PC-3 (cell line): Measurements from ENCODE around the gene DLEC1. TPM values are rescaled to one million over a fixed set of nuclear protein-coding genes. Genes with fewer than 3 reads are reported as not detected.
A peak's percentile ranks its signal among the peaks of the same experiment; 100 is the strongest.

ENCODE experiments used
- ATAC-seq: fragments of 200-7000 bp; cut with Tn5 transposase; 2 replicates; pipeline ENCODE4 v1.9.1; 2020; ENCODE audit warnings: mild to moderate bottlenecking, moderate library complexity
- BruUV-seq: library from RNA; stranded (reverse); fragments of 400-500 nt; replicated peaks from 2 replicates; lab custom pipeline; 2021; lab: Mats Ljungman, UMichigan
- CTCF ChIA-PET: fragments of 300-600 bp; sonication (Branson Sonifier 250); formaldehyde crosslinking; loops from one replicate; lab custom pipeline; 2022; ENCODE audit warnings: antibody characterized with exemption; lab: Charles Lee
- POLR2A ChIA-PET: fragments of 300-600 bp; sonication (Branson Sonifier 250); formaldehyde crosslinking; loops from one replicate; lab custom pipeline; 2022; ENCODE audit warnings: antibody characterized with exemption; ENCODE audit not compliant: unreplicated experiment; lab: Charles Lee
- DNase-seq: peaks from one replicate; pipeline ENCODE4 v3.0.0-alpha.2; 2015
- H2AFZ ChIP-seq: fragments of 300-600 bp; sonication (generic); 2 replicates; pipeline ENCODE4 v1.6.0; 2016; ENCODE audit warnings: antibody characterized with exemption, low read length
- H3F3A ChIP-seq: fragments of 300-600 bp; sonication (generic); one replicate; pipeline ENCODE4 v1.6.0; 2017; ENCODE audit warnings: antibody characterized with exemption, low read length, control low read depth, mild to moderate bottlenecking; ENCODE audit not compliant: unreplicated experiment
- H3K27ac ChIP-seq: fragments of 300-600 bp; sonication (generic); 2 replicates; pipeline ENCODE4 v1.5.1; 2016; ENCODE audit warnings: mild to moderate bottlenecking, low read length
- H3K27me3 ChIP-seq: fragments of 300-600 bp; sonication (generic); 2 replicates; pipeline ENCODE4 v1.6.1; 2016; ENCODE audit warnings: low read length, mixed read lengths
- H3K36me3 ChIP-seq: fragments of 300-600 bp; sonication (generic); 2 replicates; pipeline ENCODE4 v1.6.1; 2016; ENCODE audit warnings: low read depth, mixed run types, low read length, mixed read lengths
- H3K4me1 ChIP-seq: fragments of 300-600 bp; sonication (generic); 2 replicates; pipeline ENCODE4 v1.5.1; 2016; ENCODE audit warnings: low read length; ENCODE audit not compliant: insufficient read depth
- H3K4me2 ChIP-seq: fragments of 300-600 bp; sonication (generic); 2 replicates; pipeline ENCODE4 v1.6.0; 2016; ENCODE audit warnings: low read length
- H3K4me3 ChIP-seq: fragments of 300-600 bp; sonication (generic); 2 replicates; pipeline ENCODE4 v1.5.1; 2016; ENCODE audit warnings: mild to moderate bottlenecking, low read length, mixed read lengths
- H3K79me2 ChIP-seq: fragments of 300-600 bp; sonication (generic); 2 replicates; pipeline ENCODE4 v1.6.1; 2017; ENCODE audit warnings: low read length, mixed read lengths
- H3K9ac ChIP-seq: fragments of 300-600 bp; sonication (generic); 2 replicates; pipeline ENCODE4 v1.6.0; 2016; ENCODE audit warnings: mild to moderate bottlenecking, low read length
- H3K9me2 ChIP-seq: fragments of 300-600 bp; sonication (generic); replicated peaks from 2 replicates; pipeline ENCODE4 v1.6.1; 2016; ENCODE audit warnings: mixed run types, low read length, mixed read lengths
- H3K9me3 ChIP-seq: fragments of 300-600 bp; sonication (generic); 2 replicates; pipeline ENCODE4 v1.6.1; 2016; ENCODE audit warnings: low read length, mixed read lengths
- H4K20me1 ChIP-seq: fragments of 300-600 bp; sonication (generic); 2 replicates; pipeline ENCODE4 v1.6.1; 2016; ENCODE audit warnings: low read length, mixed read lengths
- EZH2 ChIP-seq: fragments of 300-600 bp; sonication (generic); IDR thresholded peaks from one replicate; pipeline ENCODE4 v1.6.1; 2017; ENCODE audit warnings: antibody characterized with exemption, mild to moderate bottlenecking, low read length; ENCODE audit not compliant: unreplicated experiment
- EZH2phosphoT487 ChIP-seq: fragments of 300-600 bp; sonication (generic); IDR thresholded peaks from 2 replicates; pipeline ENCODE4 v1.6.1; 2018; ENCODE audit warnings: mild to moderate bottlenecking, antibody characterized with exemption, low read length, borderline replicate concordance
- intact Hi-C: fragments of 100-400 bp; cut with micrococcal nuclease; formaldehyde crosslinking; loops from 2 replicates; pipeline ENCODE4 v1.9.0; 2023
- total RNA-seq: library from RNA; depleted of rRNA; stranded (reverse); fragments of >200 nt; gene quantifications from 2 replicates; pipeline ENCODE4 v1.2.3, GENCODE V29; 2014
- TF ChIP-seq, protein P1 (sequence below): fragments of 300-600 bp; sonication (generic); conservative IDR thresholded peaks from 2 replicates; pipeline ENCODE4 v1.5.1; 2017; ENCODE audit warnings: antibody characterized with exemption, low read depth, mild to moderate bottlenecking, low read length

Gene DLEC1
- total RNA-seq, 1 experiment from 2014 or later: not detected

GRCh38 chr3:38165722-38166387 lies 126.8 kb downstream of the DLEC1 start:
- H4K20me1 ChIP-seq: peaks cover 30% of the 10 kb centered on the region
- H3K9me2 ChIP-seq: no peaks in the 10 kb centered on the region
- peaks cover 51% of the 10 kb centered on the region for H3K4me1 ChIP-seq
- H3K79me2 ChIP-seq: peaks cover 55% of the 10 kb centered on the region
- peak overlapping the region; percentile 94 for H3K4me3 ChIP-seq
- H3K36me3 ChIP-seq: no peaks in the 10 kb centered on the region
- H3F3A ChIP-seq: peaks cover 3% of the 10 kb centered on the region
- peak overlapping the region; percentile 96 for H3K9ac ChIP-seq
- H2AFZ ChIP-seq: peak overlapping the region; percentile 93
- ChIA-PET CTCF (interaction anchor here (1.4 kb wide), 1 partner anchor 181 kb away, joined by 3 read pairs; the partner anchor contains the start of gene XYLB), POLR2A (interaction anchor here (0.6 to 1.8 kb wide), 6 partner anchors 12 to 316 kb away, joined by 3 to 22 read pairs (median 8); partner anchors contain the start of gene ACAA1)
- TF ChIP-seq, protein P1, sequence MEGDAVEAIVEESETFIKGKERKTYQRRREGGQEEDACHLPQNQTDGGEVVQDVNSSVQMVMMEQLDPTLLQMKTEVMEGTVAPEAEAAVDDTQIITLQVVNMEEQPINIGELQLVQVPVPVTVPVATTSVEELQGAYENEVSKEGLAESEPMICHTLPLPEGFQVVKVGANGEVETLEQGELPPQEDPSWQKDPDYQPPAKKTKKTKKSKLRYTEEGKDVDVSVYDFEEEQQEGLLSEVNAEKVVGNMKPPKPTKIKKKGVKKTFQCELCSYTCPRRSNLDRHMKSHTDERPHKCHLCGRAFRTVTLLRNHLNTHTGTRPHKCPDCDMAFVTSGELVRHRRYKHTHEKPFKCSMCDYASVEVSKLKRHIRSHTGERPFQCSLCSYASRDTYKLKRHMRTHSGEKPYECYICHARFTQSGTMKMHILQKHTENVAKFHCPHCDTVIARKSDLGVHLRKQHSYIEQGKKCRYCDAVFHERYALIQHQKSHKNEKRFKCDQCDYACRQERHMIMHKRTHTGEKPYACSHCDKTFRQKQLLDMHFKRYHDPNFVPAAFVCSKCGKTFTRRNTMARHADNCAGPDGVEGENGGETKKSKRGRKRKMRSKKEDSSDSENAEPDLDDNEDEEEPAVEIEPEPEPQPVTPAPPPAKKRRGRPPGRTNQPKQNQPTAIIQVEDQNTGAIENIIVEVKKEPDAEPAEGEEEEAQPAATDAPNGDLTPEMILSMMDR: no peak
- TF ChIP-seq EZH2phosphoT487 (no peak), EZH2 (no peak)
- DNase-seq (peak; percentile 26), ATAC-seq (peak; percentile 9; the same call in 1 of the 2 replicates)
- peak overlapping the region; percentile 93 for H3K4me2 ChIP-seq
- no peaks in the 10 kb centered on the region for H3K9me3 ChIP-seq
- no peaks in the 10 kb centered on the region for H3K27me3 ChIP-seq
- intact Hi-C loops: loop anchor here (1.0 kb wide), 3 partner anchors 29 to 162 kb away; partner anchors contain the start of gene ACAA1
- peak overlapping the region; percentile 97 for H3K27ac ChIP-seq
- no TSS peak for BruUV-seq

- H3K9me2 ChIP-seq: no peaks in the 10 kb centered on the region
- no peaks in the 10 kb centered on the region for H3K9me3 ChIP-seq
- no peaks in the 10 kb centered on the region for H3K36me3 ChIP-seq
- POLR2A ChIA-PET: interaction anchor here (0.7 kb wide), 1 partner anchor 1248 kb away, joined by 3 read pairs; no protein-coding TSS in a partner anchor
- peaks cover 54% of the 10 kb centered on the region for H3K4me1 ChIP-seq
- peaks cover 72% of the 10 kb centered on the region for H3K79me2 ChIP-seq
- H3K4me2 ChIP-seq: peak overlapping the region; percentile 93
- intact Hi-C loops: no loop called here
- peaks cover 3% of the 10 kb centered on the region for H3F3A ChIP-seq
- peak overlapping the region; percentile 94 for H3K4me3 ChIP-seq
- no peak for DNase-seq
- H3K9ac ChIP-seq: peak overlapping the region; percentile 96
- no peak for ATAC-seq
- TF ChIP-seq EZH2 (no peak), EZH2phosphoT487 (no peak)
- TF ChIP-seq, protein P1: no peak
- BruUV-seq: no TSS peak
- H2AFZ ChIP-seq: no peak overlapping the region
- peaks cover 48% of the 10 kb centered on the region for H4K20me1 ChIP-seq
- H3K27ac ChIP-seq: peak overlapping the region; percentile 97
- no peaks in the 10 kb centered on the region for H3K27me3 ChIP-seq
- CTCF ChIA-PET: no interaction called here
Observed at GRCh38 chr3:38167591-38167990, 128.6 kb downstream of the DLEC1 start.
